Activated naive CD4-positive, alpha-beta T cell treated with Interleukin-2 at 50 U/mL for 16 hours (primary cell): ENCODE data around the gene TSHZ2.
A peak's percentile ranks its signal among the peaks of the same experiment; 100 is the strongest.

Experiments used
- DNase-seq: peaks from one replicate; pipeline ENCODE4 v3.0.0-alpha.2; 2020

Gene TSHZ2

DNA sequence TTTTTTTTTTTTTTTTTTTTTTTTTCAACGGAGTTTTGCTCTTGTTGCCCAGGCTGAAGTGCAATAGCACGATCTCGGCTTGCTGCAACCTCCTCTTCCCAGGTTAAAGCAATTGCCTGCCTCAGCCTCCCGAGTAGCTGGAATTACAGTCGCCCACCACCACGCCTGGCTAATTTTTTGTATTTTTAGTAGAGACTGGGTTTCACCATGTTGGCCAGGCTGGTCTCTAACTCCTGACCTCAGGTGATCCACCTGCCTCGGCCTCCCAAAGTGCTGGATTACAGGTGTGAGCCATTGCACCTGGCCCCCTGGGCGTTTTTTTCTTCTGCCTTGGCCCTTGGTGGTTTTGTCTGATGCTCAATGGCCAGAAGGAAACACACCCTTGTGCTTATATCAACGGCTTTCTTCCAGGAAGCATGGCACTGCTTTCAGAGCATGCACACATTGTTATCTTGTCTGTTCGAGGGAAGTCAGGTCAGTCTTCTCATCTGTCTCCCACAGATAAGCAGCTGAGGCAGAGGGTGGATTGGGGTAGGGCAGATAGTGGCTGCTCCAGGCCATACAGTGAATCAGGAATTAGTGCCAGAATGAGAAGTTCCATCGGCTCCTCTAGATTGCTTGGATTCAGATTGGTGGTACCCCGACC, 203.1 kb downstream of the TSHZ2 start:
- no peak for DNase-seq

- DNase-seq: no peak
These were observed 204.0 kb downstream of the TSHZ2 start for GRCh38 chr20:53176134-53176533.

DNA sequence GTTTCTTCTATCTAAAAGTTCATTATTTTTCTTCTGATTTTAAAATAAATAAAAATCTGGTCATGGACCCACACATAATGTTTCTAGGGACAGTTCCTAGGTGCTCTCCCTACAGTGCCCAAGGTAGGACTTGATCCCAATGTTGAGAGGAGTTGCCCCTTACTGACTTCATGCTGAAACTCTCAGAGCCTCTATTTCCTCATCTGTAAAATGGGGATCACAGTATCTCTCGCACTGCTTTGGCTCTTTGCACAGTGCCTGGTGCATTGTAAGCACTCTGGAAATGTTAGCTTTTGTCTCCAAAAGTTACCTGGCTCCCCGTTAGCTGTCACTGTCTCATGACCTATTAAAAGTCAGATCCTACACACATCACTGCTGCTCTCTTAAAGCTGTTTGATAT, 205.5 kb downstream of the TSHZ2 start:
- DNase-seq: no peak

DNA sequence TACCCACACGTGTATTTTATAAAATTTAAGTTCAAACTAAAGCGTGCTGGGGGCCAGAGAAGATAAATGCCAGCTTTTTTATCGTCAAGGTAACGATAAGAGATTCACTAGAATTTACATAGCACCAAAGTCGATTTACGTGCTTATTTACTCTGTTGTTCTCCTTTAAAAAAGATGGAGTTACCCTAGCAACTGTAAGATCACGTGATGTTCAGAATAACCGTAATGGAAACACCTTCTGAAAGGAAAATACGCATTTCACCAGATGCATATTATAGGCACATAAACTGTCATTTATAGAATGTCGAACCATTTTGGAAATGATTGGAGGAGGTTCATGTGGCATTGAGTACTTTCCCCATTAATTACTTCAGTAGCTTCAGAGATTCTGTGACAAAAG, 207.6 kb downstream of the TSHZ2 start:
- no peak for DNase-seq

DNA sequence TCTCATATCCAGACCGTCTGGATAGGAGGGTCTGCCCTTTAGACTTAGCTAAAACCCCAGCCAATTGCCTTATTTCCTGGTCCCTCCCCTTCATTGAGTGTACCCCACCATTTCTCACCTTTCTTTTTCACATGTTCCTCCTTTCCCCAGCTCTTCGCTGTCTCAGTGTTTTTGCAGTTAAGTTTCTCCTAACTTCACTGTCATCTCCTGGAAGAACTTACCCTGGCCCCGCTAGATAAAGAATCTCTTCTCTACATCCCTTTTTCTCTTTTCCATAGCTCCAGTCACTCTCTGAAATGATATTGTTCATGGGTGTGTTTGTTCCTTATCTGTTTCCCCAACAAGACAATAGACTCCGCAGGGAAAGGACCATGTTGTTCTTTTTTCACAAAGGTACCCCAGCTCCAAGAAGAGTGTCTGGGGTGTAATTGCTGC, 208.8 kb downstream of the TSHZ2 start:
- DNase-seq: no peak

- no peak for DNase-seq
These were observed 209.8 kb downstream of the TSHZ2 start for GRCh38 chr20:53181866-53182376.

DNA sequence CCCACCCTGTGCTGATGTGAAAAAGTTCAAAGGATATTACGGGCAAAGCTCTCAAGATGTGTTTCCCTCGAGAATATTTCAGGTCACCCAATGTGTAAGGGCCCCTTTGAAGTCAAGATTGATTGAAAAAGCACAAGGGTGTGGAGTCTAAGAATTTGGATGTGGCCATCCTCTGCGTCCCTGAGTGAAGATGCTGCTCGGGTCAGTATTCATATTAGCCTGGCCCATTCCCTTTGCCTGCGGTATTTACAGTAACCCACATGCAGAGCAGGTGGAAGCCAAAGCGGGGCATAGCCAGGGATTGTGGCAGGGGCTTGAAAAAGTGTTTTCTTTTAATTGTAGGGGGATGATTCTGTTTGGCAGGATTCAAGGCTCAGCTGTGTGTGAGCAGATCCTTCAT, 211.0 kb downstream of the TSHZ2 start:
- DNase-seq: no peak

DNA sequence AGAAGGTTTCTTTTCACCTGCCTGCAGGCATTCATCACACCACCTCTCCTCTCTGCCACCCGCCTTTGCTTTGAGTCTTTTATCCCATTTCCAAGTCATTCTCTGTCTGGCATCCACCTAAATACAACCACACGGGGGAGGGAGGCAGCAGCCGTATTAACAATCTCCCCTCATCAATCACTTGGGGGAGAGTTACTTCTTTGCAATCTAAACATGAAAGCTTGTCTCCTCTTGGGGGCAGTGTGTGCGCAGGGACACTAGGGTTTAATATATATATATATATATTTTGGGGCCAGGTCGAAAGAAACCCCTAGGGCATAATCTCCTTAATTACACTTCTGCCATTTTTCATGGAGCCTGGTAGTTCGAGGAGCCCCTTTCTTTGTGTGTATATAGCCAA, 214.5 kb downstream of the TSHZ2 start:
- no peak for DNase-seq

DNA sequence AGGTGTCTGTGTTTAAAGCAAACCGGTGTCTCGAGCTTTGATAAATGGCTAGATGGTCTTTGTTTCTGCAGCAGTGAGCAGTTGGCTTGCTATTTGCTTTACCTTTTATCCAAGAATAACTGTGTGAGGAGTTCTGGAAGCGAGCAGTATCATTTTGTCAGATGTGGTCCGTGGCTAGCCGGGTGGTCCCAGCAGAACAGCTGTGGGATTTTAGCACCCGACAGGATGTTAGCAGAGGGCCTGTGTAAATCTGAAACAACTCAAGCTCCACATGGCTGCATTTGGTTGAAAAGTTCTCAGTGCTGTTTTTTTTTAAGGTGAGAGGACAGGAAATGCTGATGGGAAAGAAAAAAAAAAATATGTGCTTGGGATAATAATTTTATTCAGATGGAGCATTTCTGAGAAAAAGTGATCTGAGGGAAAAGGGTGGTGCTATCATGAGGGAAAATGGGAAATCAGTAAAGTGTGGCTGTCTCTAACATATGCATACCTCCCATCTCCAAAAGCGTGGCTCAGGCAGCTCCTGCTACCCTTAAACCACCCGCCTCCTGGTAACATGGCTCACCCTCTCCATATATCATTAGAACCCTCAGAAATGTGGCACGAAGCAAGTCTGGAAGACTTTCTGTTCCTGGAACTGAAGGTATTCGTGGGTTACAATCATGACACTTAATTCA, 215.4 kb downstream of the TSHZ2 start:
- no peak for DNase-seq

- DNase-seq: no peak
These were observed 218.1 kb downstream of the TSHZ2 start for GRCh38 chr20:53190225-53190624.

DNA sequence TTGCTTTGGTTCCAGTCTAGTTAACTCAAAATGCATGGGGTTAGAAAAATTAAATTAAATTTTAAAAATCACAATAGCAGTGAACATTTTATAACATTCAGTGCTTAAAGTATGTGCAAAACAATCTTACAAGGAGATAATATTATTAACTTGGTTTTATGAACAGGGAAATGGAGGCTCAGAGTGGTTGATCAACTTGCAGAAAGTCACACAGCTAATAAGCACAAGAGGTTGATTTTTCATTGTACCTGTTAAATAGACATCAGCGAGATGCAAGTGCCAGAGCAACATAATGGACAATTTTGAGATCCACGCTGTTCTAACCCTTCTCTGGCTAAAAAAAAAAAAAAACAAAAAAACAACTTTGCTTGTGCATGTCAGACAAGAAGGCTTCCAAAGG, 219.8 kb downstream of the TSHZ2 start:
- DNase-seq: no peak

DNA sequence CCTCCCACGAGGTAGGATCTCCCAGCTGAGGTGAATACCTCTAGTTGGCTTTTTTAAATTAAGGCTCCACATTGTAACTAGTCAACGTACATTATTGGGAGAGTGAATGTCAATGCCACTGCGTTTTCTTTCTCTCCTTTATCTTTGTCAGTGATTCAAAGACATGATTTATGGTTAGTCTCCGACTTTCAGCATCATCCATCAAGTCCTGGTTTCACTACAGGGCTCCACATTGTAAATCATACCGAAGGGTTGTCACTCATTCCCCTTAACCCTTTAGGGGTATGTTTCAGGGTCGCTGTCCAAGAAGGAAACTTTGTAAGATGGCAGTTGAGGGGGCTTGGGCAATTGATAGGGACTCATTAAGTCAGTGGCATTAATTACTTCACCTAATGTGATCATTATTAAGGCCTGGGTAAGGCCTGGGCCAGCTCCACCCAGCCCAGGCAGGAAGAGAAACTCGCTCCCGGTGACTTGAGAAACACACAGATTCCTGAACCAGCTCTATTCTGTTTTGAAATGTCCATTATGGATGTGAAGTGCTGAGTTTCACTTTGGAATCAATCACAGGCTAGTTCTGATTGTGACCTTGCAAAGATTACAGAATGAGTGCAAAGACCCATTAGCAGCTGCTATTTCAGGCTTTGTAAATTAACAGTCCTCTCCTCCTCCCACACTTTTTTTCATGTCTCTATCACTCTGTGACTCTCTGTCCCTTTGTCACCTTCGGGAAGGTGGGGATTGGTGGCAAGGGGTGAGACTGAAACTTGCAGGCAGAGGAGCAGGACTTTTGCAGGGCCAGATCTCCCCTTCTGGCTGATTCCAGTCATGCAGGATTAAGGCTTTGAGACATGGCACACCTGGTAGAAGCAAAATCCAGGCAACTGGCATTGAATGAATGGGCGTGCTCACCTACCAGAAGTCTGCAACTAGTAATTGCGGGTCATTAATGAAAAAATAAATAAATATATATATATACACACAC, 222.4 kb downstream of the TSHZ2 start:
- DNase-seq: no peak

- no peak for DNase-seq
These were observed 223.9 kb downstream of the TSHZ2 start for GRCh38 chr20:53195876-53196610.

DNA sequence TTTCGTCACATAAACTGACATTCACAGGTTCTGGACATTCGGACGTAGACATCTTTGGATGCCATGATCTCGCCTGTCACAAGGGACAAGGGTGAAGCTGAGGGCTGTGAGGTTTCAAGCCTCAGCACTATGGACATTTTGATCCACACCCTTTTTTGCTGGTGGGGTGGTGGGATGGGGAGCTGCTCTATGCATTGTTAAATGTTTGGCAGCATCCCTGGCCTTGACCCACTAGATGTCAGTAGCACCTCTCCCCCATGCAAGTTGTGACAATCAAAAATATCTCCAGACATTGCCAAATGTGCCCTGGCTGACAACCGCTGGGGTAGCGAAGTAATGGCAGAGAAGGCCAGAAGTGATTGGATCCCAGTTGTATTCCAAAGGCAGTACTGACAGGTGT, 229.4 kb downstream of the TSHZ2 start:
- DNase-seq: no peak

GRCh38 chr20:53202777-53203176, 230.6 kb downstream of the TSHZ2 start:
- no peak for DNase-seq

GRCh38 chr20:53205046-53205445, 232.9 kb downstream of the TSHZ2 start:
- DNase-seq: no peak

- DNase-seq: peak; percentile 23
These were observed 236.1 kb downstream of the TSHZ2 start for GRCh38 chr20:53208110-53208832.

GRCh38 chr20:53210041-53210440, 237.9 kb downstream of the TSHZ2 start:
- no peak for DNase-seq

GRCh38 chr20:53210931-53211330, 238.8 kb downstream of the TSHZ2 start:
- no peak for DNase-seq

GRCh38 chr20:53212018-53212417, 239.9 kb downstream of the TSHZ2 start:
- DNase-seq: no peak

- no peak for DNase-seq
These were observed 242.2 kb downstream of the TSHZ2 start for GRCh38 chr20:53214392-53214791.

DNA sequence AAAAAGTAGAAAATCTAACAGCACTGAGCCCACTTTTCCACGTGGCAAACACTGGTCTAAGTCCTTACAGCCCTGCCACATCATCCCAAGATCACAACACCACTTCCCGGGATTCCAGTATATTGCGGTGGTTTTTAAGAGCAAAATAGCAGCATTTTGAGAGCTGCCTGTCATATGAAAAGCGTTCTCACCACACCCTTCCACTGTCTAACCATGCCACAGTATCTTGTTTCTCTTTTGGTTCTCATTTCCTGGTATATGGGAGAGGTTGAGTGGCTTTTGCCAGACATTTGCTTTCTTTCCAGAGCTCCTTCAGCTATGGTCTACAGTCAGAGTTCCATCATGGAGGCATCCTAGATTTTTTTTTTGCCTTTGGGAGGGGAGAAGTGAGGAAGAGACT, 243.0 kb downstream of the TSHZ2 start:
- DNase-seq: no peak
